Measurements from ENCODE around the gene DUOX2.
"Not testable (repeated sequence)": the region's sequence is repeated elsewhere in the genome, so short reads cannot be mapped to it uniquely, and the experiment has no call there.

DNA sequence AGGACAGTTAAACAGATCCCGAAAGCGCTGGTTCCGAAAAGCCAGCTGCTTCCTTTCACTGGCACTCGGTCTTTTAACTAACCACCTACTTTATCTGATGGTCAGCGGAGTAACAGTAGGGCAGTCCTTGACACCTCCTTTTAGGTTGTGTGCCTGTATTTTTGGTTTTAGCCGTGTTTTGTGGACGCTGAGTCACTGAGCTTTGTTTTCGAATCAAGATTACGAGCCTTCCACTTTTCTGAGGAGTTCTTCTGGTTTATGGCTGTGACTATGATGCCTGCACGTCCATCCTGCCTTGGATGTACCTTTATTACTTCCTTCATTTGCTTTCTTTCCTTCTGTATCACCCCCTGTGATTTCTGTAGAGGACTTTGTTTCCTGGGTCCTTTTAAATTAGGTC is 31.6 kb downstream of the DUOX2 start:
- TF ChIP-seq POLR2AphosphoS5, TCF7L2 (IDR thresholded peaks at IDR 0.05; ENCODE audit: low read depth, low read length): not testable (repeated sequence)
- TF ChIP-seq, protein P1, sequence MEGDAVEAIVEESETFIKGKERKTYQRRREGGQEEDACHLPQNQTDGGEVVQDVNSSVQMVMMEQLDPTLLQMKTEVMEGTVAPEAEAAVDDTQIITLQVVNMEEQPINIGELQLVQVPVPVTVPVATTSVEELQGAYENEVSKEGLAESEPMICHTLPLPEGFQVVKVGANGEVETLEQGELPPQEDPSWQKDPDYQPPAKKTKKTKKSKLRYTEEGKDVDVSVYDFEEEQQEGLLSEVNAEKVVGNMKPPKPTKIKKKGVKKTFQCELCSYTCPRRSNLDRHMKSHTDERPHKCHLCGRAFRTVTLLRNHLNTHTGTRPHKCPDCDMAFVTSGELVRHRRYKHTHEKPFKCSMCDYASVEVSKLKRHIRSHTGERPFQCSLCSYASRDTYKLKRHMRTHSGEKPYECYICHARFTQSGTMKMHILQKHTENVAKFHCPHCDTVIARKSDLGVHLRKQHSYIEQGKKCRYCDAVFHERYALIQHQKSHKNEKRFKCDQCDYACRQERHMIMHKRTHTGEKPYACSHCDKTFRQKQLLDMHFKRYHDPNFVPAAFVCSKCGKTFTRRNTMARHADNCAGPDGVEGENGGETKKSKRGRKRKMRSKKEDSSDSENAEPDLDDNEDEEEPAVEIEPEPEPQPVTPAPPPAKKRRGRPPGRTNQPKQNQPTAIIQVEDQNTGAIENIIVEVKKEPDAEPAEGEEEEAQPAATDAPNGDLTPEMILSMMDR (IDR thresholded peaks at IDR 0.05) = not testable (repeated sequence)

Data from Panc1 (cell line).